ENCODE data around the gene RPTOR.

RPTOR gene

GRCh38 chr17:80566054-80566400 lies 21.4 kb downstream of the RPTOR start:
- no peak for TF ChIP-seq CTCF (IDR thresholded peaks at IDR 0.05; ENCODE audit: low read depth, low read length, missing control alignments)
- H3K4me3 ChIP-seq (ENCODE audit: low read depth, low read length), result no peak overlapping the region
- no peak for DNase-seq (ENCODE audit: low read depth)

GRCh38 chr17:80568246-80568645 lies 23.6 kb downstream of the RPTOR start:
- H3K4me3 ChIP-seq (ENCODE audit: low read depth, low read length), result no peak overlapping the region
- no peak for TF ChIP-seq CTCF (IDR thresholded peaks at IDR 0.05; ENCODE audit: low read depth, low read length, missing control alignments)
- DNase-seq (ENCODE audit: low read depth), result no peak

GRCh38 chr17:80569924-80570323 lies 25.3 kb downstream of the RPTOR start:
- no peak overlapping the region for H3K4me3 ChIP-seq (ENCODE audit: low read depth, low read length)
- TF ChIP-seq CTCF (IDR thresholded peaks at IDR 0.05; ENCODE audit: low read depth, low read length, missing control alignments), result no peak
- no peak for DNase-seq (ENCODE audit: low read depth)

GRCh38 chr17:80573701-80574100 lies 29.1 kb downstream of the RPTOR start:
- no peak for TF ChIP-seq CTCF (IDR thresholded peaks at IDR 0.05; ENCODE audit: low read depth, low read length, missing control alignments)
- DNase-seq (ENCODE audit: low read depth), result no peak
- H3K4me3 ChIP-seq (ENCODE audit: low read depth, low read length), result no peak overlapping the region

GRCh38 chr17:80574496-80574895 lies 29.9 kb downstream of the RPTOR start:
- TF ChIP-seq CTCF (IDR thresholded peaks at IDR 0.05; ENCODE audit: low read depth, low read length, missing control alignments), result no peak
- DNase-seq (ENCODE audit: low read depth), result no peak

GRCh38 chr17:80575057-80575875 lies 30.6 kb downstream of the RPTOR start:
- peak; percentile 77 for DNase-seq (ENCODE audit: low read depth)
- TF ChIP-seq CTCF (IDR thresholded peaks at IDR 0.05; ENCODE audit: low read depth, low read length, missing control alignments), result peak; percentile 100

More at GRCh38 chr17:80574496-80574895, 29.9 kb downstream of the RPTOR start:
- no peak overlapping the region for H3K4me3 ChIP-seq (ENCODE audit: low read depth, low read length)

More at GRCh38 chr17:80575057-80575875, 30.6 kb downstream of the RPTOR start:
- no peak overlapping the region for H3K4me3 ChIP-seq (ENCODE audit: low read depth, low read length)

Data from GM12864 (cell line).